Aorta (tissue), 5 donors: ENCODE results near the gene PRRT3. TPM values are rescaled to one million over a fixed set of nuclear protein-coding genes. Genes with fewer than 3 reads are reported as not detected.
A peak's percentile ranks its signal among the peaks of the same experiment; 100 is the strongest.
"Not testable (repeated sequence)": the region's sequence is repeated elsewhere in the genome, so short reads cannot be mapped to it uniquely, and the experiment has no call there.

Experiments
- ATAC-seq: fragments of 200-7000 bp; cut with Tn5 transposase; one replicate; pipeline ENCODE4 v1.9.1; 2022; ENCODE audit warnings: moderate library complexity; ENCODE audit not compliant: low FRiP score
- DNase-seq, 2 donors: peaks; one replicate each; pipeline ENCODE4 v3.0.0-alpha.2; 2020
- H3K27ac ChIP-seq, 2 donors: one replicate each; pipeline ENCODE4 v1.5.1; 2013; ENCODE audit warnings: low read length in 2 of 2, mild to moderate bottlenecking in 2 of 2, moderate library complexity in 2 of 2, control low read depth in 1 of 2, inconsistent platforms in 1 of 2, low read depth in 1 of 2
- H3K27me3 ChIP-seq, 2 donors: one replicate each; pipeline ENCODE4 v1.6.1; 2013; ENCODE audit warnings: control low read depth in 1 of 2, low read length in 1 of 2, mild to moderate bottlenecking in 1 of 2, moderate library complexity in 1 of 2; ENCODE audit not compliant: insufficient read depth in 2 of 2, control insufficient read depth in 1 of 2
- H3K36me3 ChIP-seq, 2 donors: one replicate each; pipeline ENCODE4 v1.6.1; 2013; ENCODE audit warnings: control low read depth in 1 of 2, low read length in 1 of 2, mild to moderate bottlenecking in 1 of 2; ENCODE audit not compliant: insufficient read depth in 2 of 2, control insufficient read depth in 1 of 2
- H3K4me1 ChIP-seq, 2 donors: one replicate each; pipeline ENCODE4 v1.6.1; 2013; ENCODE audit warnings: low read length in 2 of 2, control low read depth in 1 of 2, mild to moderate bottlenecking in 1 of 2, moderate library complexity in 1 of 2; ENCODE audit not compliant: insufficient read depth in 2 of 2, control insufficient read depth in 1 of 2
- H3K4me3 ChIP-seq, 2 donors: one replicate each; pipeline ENCODE4 v1.5.1; 2013; ENCODE audit warnings: low read length in 2 of 2, control low read depth in 1 of 2, mild to moderate bottlenecking in 1 of 2
- H3K9me3 ChIP-seq: one replicate; pipeline ENCODE4 v1.6.1; 2013; ENCODE audit warnings: mild to moderate bottlenecking, low read length; ENCODE audit not compliant: control insufficient read depth
- WGBS, 2 donors: extraction: QIAGEN DNeasy Blood & Tissue Kit; methylation state at CpG; one replicate each; pipeline ENCODE4 v1.1.7; 2013; 5-methylcytosine and 5-hydroxymethylcytosine counted together
- intact Hi-C, 2 donors: fragments of 100-400 bp; cut with DNase I; formaldehyde crosslinking; loops; one replicate each; pipeline versions ENCODE4 v1.14.2 to v1.15.0; 2022
- polyA plus RNA-seq, 2 donors: library from polyadenylated mRNA; stranded (reverse); fragments of 200-250 nt; gene quantifications; one replicate each; pipeline ENCODE4 v1.2.3, GENCODE V29; 2013
- total RNA-seq, 2 donors: library from RNA; stranded (reverse); fragmentation: NEBNext Ultra II Directional; extraction: Animal tissue kit (Norgen Biotek cat#: 25700); gene quantifications; one replicate each; pipeline ENCODE4 v1.2.1, GENCODE V29; 2021
- donor health status: healthy with polysubstance abuse.
- donor health status: Bipolar disorder and iron deficiency.
- donor health status: DM: no; HTN: no; CAD: no.
- donor health status: DM: no; HTN: no; CAD: no.
- donor health status: DM: yes; HTN: yes; CAD: no.

PRRT3 gene
- total and polyA plus RNA-seq, 4 donors, result 0.25 to 2.4 (median 1.9) TPM

DNA sequence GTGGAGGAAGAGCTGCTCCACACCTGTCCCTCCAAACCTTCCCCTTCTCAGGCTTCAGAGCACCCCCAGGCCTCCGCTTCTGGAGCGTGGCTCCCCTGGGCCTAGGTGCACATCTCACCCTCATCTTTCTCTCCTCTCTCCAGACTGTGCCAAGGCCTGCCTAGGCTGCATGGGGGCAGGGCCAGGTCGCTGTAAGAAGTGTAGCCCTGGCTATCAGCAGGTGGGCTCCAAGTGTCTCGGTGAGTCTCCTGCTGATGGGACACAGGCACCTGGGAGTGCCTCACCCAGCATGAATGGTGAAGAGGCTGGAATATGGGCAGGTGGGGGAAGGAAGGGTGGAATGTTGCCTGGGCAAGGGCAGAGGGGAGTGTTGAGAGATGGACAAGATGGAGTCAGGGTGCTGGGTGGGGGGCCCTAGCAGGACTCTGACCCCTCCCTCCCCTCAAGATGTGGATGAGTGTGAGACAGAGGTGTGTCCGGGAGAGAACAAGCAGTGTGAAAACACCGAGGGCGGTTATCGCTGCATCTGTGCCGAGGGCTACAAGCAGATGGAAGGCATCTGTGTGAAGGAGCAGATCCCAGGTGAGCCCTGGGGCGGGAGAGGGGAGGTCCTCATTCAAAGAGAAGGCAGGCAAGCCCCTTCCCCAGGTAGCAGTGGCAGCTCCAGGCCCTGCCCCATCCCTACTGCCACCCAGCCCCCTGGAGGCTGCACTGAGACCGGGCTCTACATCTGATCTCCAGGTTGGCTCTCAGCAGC lies 9.1 kb downstream of the PRRT3 start:
- Histone ChIP-seq H3K36me3 (no peaks in the 10 kb centered on the region), H3K4me1 (no peaks in the 10 kb centered on the region), H3K27me3 (no peaks in the 10 kb centered on the region), H3K4me3 (no peak overlapping the region), H3K9me3 (no peaks in the 10 kb centered on the region), H3K27ac (no peak overlapping the region)
- ATAC-seq (no peak), DNase-seq (peak in 1 of 2 donors; percentile 66)
- intact Hi-C loops, result no loop called here
- 87 to 90% methylated on average over 10 to 11 of the region's 11 CpGs for WGBS, 2 donors

DNA sequence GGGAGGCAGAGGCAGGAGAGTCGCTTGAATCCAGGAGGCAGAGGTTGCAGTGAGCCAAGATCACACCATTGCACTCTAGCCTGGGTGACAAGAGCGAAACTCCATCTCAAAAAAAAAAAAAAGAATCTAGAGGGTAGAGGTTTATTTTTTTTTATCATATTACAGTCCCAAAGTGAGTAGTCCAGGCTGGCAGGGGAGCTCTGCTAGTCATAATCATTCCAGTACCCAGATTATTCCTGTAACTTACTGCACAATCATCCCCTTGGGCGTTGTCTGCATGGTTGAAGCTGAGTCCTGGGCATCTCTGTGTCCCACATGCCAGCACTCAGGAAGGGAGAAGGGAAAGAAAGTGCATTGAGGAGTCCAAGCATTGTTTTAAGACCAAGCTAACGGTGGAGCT lies 10.0 kb downstream of the PRRT3 start:
- ATAC-seq (no peak), DNase-seq (peak in 1 of 2 donors; percentile 2)
- H3K27ac ChIP-seq, result no peak overlapping the region
- H3K27me3 ChIP-seq, result no peaks in the 10 kb centered on the region
- 77 to 84% methylated on average over 4 of the region's 4 CpGs for WGBS, 2 donors
- H3K9me3 ChIP-seq, result no peaks in the 10 kb centered on the region
- H3K4me3 ChIP-seq, result no peak overlapping the region
- no peaks in the 10 kb centered on the region for H3K36me3 ChIP-seq
- intact Hi-C loops, result no loop called here
- no peaks in the 10 kb centered on the region for H3K4me1 ChIP-seq

GRCh38 chr3:9940746-9941145 lies 11.5 kb downstream of the PRRT3 start:
- DNase-seq, result peak in 1 of 2 donors; percentile 63
- H3K27ac ChIP-seq, result no peak overlapping the region
- intact Hi-C loops, result no loop called here
- H3K27me3 ChIP-seq, result no peaks in the 10 kb centered on the region
- H3K4me3 ChIP-seq, result no peak overlapping the region
- no peaks in the 10 kb centered on the region for H3K4me1 ChIP-seq
- no peaks in the 10 kb centered on the region for H3K36me3 ChIP-seq
- WGBS, 2 donors, result 92 to 96% methylated on average over 10 of the region's 10 CpGs
- no peak for ATAC-seq
- no peaks in the 10 kb centered on the region for H3K9me3 ChIP-seq

- ATAC-seq, H3K9me3 ChIP-seq, H3K36me3 ChIP-seq, H3K27ac ChIP-seq, H3K4me3 ChIP-seq, H3K4me1 ChIP-seq, intact Hi-C loops, H3K27me3 ChIP-seq: not testable (repeated sequence)
- peak in 1 of 2 donors; percentile 25 for DNase-seq
- WGBS, 2 donors, result 84 to 93% methylated on average over 9 to 32 of the region's 32 CpGs
These were observed 12.3 kb downstream of the PRRT3 start for GRCh38 chr3:9939906-9940305.

GRCh38 chr3:9938966-9939365 lies 13.2 kb downstream of the PRRT3 start:
- intact Hi-C loops, result no loop called here
- 89 to 91% methylated on average over 2 of the region's 2 CpGs for WGBS, 2 donors
- no peaks in the 10 kb centered on the region for H3K36me3 ChIP-seq

DNA sequence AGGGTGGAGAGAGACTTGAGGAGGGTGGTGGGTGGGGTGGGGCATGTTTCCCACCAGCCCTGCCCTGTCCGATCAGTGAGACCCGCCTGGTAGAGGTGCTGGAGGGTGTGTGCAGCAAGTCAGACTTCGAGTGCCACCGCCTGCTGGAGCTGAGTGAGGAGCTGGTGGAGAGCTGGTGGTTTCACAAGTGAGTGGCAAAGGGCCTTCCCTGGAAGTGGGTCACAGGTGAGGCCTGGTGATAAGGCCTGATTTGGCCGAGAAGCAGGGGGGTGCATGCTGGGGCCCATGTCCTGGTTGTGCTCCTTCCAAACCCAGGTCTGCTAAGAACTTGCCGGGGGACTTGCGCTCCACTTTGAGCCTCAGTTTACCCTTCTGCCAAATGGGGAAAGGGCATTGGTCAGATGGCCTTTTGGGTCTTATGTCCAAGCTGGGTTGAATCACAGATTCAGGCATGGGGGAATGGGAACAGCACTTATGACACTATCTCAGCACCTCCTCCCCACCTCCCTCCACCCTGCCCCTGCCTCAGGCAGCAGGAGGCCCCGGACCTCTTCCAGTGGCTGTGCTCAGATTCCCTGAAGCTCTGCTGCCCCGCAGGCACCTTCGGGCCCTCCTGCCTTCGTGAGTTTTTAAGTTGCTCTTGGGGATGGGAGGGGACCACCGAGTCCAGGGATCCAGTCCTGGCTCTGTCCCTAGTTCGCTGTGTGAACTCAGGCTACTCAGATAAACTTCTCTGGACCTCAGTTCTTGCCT lies 14.5 kb downstream of the PRRT3 start:
- no peak overlapping the region for H3K4me3 ChIP-seq
- intact Hi-C loops, result no loop called here

More at GRCh38 chr3:9938966-9939365, 13.2 kb downstream of the PRRT3 start:
- H3K4me3 ChIP-seq, result no peak overlapping the region
- no peak overlapping the region for H3K27ac ChIP-seq
- peaks cover 0 to 3% of the 10 kb centered on the region in 2 donors for H3K4me1 ChIP-seq
- H3K27me3 ChIP-seq, result no peaks in the 10 kb centered on the region
- ATAC-seq (no peak), DNase-seq (no peak)
- H3K9me3 ChIP-seq, result no peaks in the 10 kb centered on the region

GRCh38 chr3:9935966-9936510 lies 16.2 kb downstream of the PRRT3 start:
- H3K27me3 ChIP-seq, result no peaks in the 10 kb centered on the region
- H3K27ac ChIP-seq, result no peak overlapping the region
- no peaks in the 10 kb centered on the region for H3K9me3 ChIP-seq
- intact Hi-C loops, result no loop called here
- peaks cover 0 to 3% of the 10 kb centered on the region in 2 donors for H3K4me1 ChIP-seq
- H3K4me3 ChIP-seq, result no peak overlapping the region
- DNase-seq (peak in 1 of 2 donors; percentile 2), ATAC-seq (no peak)
- H3K36me3 ChIP-seq, result no peaks in the 10 kb centered on the region
- WGBS, 2 donors, result 90 to 98% methylated on average over 5 of the region's 5 CpGs

More for the DNA sequence above, 14.5 kb downstream of the PRRT3 start:
- Histone ChIP-seq H3K27ac (no peak overlapping the region), H3K9me3 (no peaks in the 10 kb centered on the region), H3K27me3 (no peaks in the 10 kb centered on the region), H3K4me1 (peaks cover 0 to 3% of the 10 kb centered on the region in 2 donors), H3K36me3 (no peaks in the 10 kb centered on the region)
- 93% methylated on average over 13 of the region's 13 CpGs for WGBS, 2 donors
- ATAC-seq (no peak), DNase-seq (peak in 1 of 2 donors; percentile 63)

DNA sequence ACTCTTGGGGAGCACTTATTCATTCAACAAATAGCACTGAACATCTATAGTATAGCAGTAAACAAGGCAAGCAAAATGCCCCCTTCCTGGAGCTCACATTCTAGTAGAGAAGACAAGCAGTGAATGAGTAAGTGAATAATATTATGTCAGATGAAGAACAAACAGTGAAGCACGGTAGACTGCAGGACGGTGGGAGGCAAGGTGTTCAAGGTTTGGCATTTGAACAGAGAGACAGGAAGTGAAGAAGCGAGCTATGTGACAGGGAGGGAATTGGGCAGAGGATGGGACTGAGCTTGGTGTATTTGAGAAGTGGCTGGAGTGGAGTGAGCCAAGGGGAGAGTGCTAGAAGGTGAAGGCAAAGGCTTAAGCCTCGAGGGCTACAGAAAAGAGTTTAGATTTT lies 17.2 kb downstream of the PRRT3 start:
- intact Hi-C loops, result loop anchor here in 1 of 2 donors (5.0 kb wide), 1 partner anchor 203 kb away; the partner anchor contains the start of gene BRPF1
- H3K4me1 ChIP-seq, result peaks cover 0 to 3% of the 10 kb centered on the region in 2 donors
- H3K27ac ChIP-seq, result no peak overlapping the region
- ATAC-seq, result no peak
- H3K9me3 ChIP-seq, result no peaks in the 10 kb centered on the region
- no peak for DNase-seq
- no peaks in the 10 kb centered on the region for H3K27me3 ChIP-seq
- 60 to 63% methylated on average over 4 of the region's 4 CpGs for WGBS, 2 donors
- H3K4me3 ChIP-seq, result no peak overlapping the region
- H3K36me3 ChIP-seq, result no peaks in the 10 kb centered on the region
